H1 (cell line): Measurements from ENCODE around the gene RHOXF2. TPM values are rescaled to one million over a fixed set of nuclear protein-coding genes. Genes with fewer than 3 reads are reported as not detected.

ENCODE experiments used
- CTCF ChIA-PET: fragments of 300-600 bp; sonication (Branson Sonifier 250); formaldehyde crosslinking; loops from one replicate; lab custom pipeline; 2021; ENCODE audit not compliant: partially characterized antibody; lab: Charles Lee
- POLR2A ChIA-PET: fragments of 300-600 bp; sonication (Branson Sonifier 250); formaldehyde crosslinking; loops from one replicate; lab custom pipeline; 2021; ENCODE audit warnings: inconsistent platforms; ENCODE audit not compliant: partially characterized antibody; lab: Charles Lee
- DNase-seq, 2 experiments: peaks; one replicate each; pipeline versions ENCODE4 v3.0.0 to v3.0.0-alpha.2; 2010 to 2022; ENCODE audit warnings: low spot score in 2 of 2, low read depth in 1 of 2, mixed read lengths in 1 of 2
- FAIRE-seq: peaks from 2 replicates; lab custom pipeline; 2011; peaks lifted over from hg19 to GRCh38; lab: Jason Lieb, UNC
- H2AFZ ChIP-seq: 2 replicates; pipeline ENCODE4 v1.8.1; 2012; ENCODE audit warnings: low read length, inconsistent platforms
- H2AK5ac ChIP-seq: 2 replicates; pipeline ENCODE4 v1.6.1; 2013; ENCODE audit warnings: low read depth, low read length
- H2BK120ac ChIP-seq: replicated peaks from 2 replicates; pipeline ENCODE3; 2013; ENCODE audit warnings: low read depth, low read length, inconsistent platforms
- H2BK12ac ChIP-seq: 2 replicates; pipeline ENCODE4 v1.6.1; 2013; ENCODE audit warnings: low read depth, low read length
- H2BK15ac ChIP-seq: 2 replicates; pipeline ENCODE4 v1.6.1; 2013; ENCODE audit warnings: low read length
- H2BK20ac ChIP-seq: 2 replicates; pipeline ENCODE4 v1.6.1; 2013; ENCODE audit warnings: low read length
- H2BK5ac ChIP-seq: 2 replicates; pipeline ENCODE4 v1.6.1; 2013; ENCODE audit warnings: low read depth, low read length
- H3K14ac ChIP-seq: 2 replicates; pipeline ENCODE4 v1.6.1; 2013; ENCODE audit warnings: inconsistent platforms; ENCODE audit not compliant: insufficient read length
- H3K18ac ChIP-seq: 2 replicates; pipeline ENCODE4 v1.6.1; 2013; ENCODE audit warnings: low read length; ENCODE audit errors: extremely low read depth
- H3K23ac ChIP-seq: 2 replicates; pipeline ENCODE4 v1.6.1; 2013; ENCODE audit warnings: inconsistent platforms; ENCODE audit not compliant: insufficient read length
- H3K23me2 ChIP-seq: 2 replicates; pipeline ENCODE4 v1.6.1; 2013; ENCODE audit warnings: low read depth, low read length
- H3K27ac ChIP-seq: 2 replicates; pipeline ENCODE4 v1.6.1; 2011; ENCODE audit warnings: low read depth, low read length, inconsistent platforms
- H3K27me3 ChIP-seq, 4 experiments: replicated peaks in 1 of 4; 1 replicate in 1 of 4; 2 replicates in 3 of 4; pipeline versions ENCODE4 v1.6.1 to v1.8.1; 2011 to 2013; ENCODE audit warnings: low read length in 3 of 4, mild to moderate bottlenecking in 3 of 4, inconsistent platforms in 2 of 4, mixed read lengths in 2 of 4, moderate library complexity in 1 of 4; ENCODE audit not compliant: control insufficient read depth in 3 of 4, insufficient read depth in 3 of 4; ENCODE audit errors: extremely low read depth in 1 of 4
- H3K36me3 ChIP-seq, 4 experiments: 2 replicates each; pipeline versions ENCODE4 v1.6.1 to v1.8.1; 2011 to 2013; ENCODE audit warnings: mild to moderate bottlenecking in 4 of 4, low read length in 3 of 4, moderate library complexity in 2 of 4, control low read depth in 1 of 4, inconsistent platforms in 1 of 4; ENCODE audit not compliant: insufficient read depth in 4 of 4, control insufficient read depth in 2 of 4
- H3K4ac ChIP-seq: replicated peaks from 2 replicates; pipeline ENCODE3; 2013; ENCODE audit warnings: low read length, low read depth, mixed read lengths, inconsistent platforms; ENCODE audit not compliant: insufficient read length
- H3K4me1 ChIP-seq, 4 experiments: replicated peaks in 1 of 4; 1 replicate in 1 of 4; 2 replicates in 3 of 4; pipeline versions ENCODE4 v1.6.1 to v1.8.1; 2011 to 2013; ENCODE audit warnings: low read length in 3 of 4, inconsistent platforms in 2 of 4, mixed read lengths in 1 of 4; ENCODE audit not compliant: insufficient read depth in 4 of 4, control insufficient read depth in 3 of 4
- H3K4me2 ChIP-seq, 2 experiments: 2 replicates each; pipeline versions ENCODE4 v1.6.1 to v1.8.1; 2011 to 2013; ENCODE audit warnings: low read depth in 2 of 2, low read length in 2 of 2, control low read depth in 1 of 2, inconsistent platforms in 1 of 2, mild to moderate bottlenecking in 1 of 2; ENCODE audit not compliant: insufficient read depth in 1 of 2
- H3K4me3 ChIP-seq, 4 experiments: fragments of 200-600, 300-600 bp in 1 of 4; sonication (generic), shearing (Covaris generic), sonication (Bioruptor Twin) in 1 of 4; 2 replicates each; pipeline versions ENCODE4 v1.5.1 to v1.8.1; 2011 to 2016; ENCODE audit warnings: low read length in 4 of 4, low read depth in 3 of 4, control low read depth in 2 of 4, inconsistent platforms in 2 of 4, mild to moderate bottlenecking in 2 of 4, mixed read lengths in 1 of 4, moderate library complexity in 1 of 4; ENCODE audit not compliant: insufficient read depth in 2 of 4; ENCODE audit errors: extremely low read depth in 1 of 4
- H3K56ac ChIP-seq: replicated peaks from 2 replicates; pipeline ENCODE3; 2013; ENCODE audit warnings: low read depth, mild to moderate bottlenecking, mixed read lengths, low read length, inconsistent platforms; ENCODE audit not compliant: insufficient read length
- H3K79me1 ChIP-seq: 2 replicates; pipeline ENCODE4 v1.6.1; 2013; ENCODE audit warnings: low read depth, low read length, control low read depth
- H3K79me2 ChIP-seq, 2 experiments: 2 replicates each; pipeline versions ENCODE4 v1.6.1 to v1.8.1; 2012 to 2013; ENCODE audit warnings: low read length in 2 of 2, mild to moderate bottlenecking in 2 of 2, inconsistent platforms in 1 of 2; ENCODE audit not compliant: insufficient read depth in 2 of 2, control insufficient read depth in 1 of 2
- H3K9ac ChIP-seq, 4 experiments: replicated peaks in 1 of 4; 1 replicate in 1 of 4; 2 replicates in 3 of 4; pipeline versions ENCODE4 v1.6.1 to v1.8.1; 2011 to 2013; ENCODE audit warnings: low read depth in 3 of 4, low read length in 3 of 4, control low read depth in 2 of 4, mild to moderate bottlenecking in 2 of 4, moderate library complexity in 2 of 4, inconsistent platforms in 1 of 4; ENCODE audit errors: extremely low read depth in 1 of 4
- H3K9me3 ChIP-seq, 2 experiments: 2 replicates each; pipeline versions ENCODE4 v1.6.1 to v1.8.1; 2012 to 2013; ENCODE audit warnings: mild to moderate bottlenecking in 2 of 2, moderate library complexity in 2 of 2, control low read depth in 1 of 2, inconsistent platforms in 1 of 2, low read depth in 1 of 2, low read length in 1 of 2, mixed read lengths in 1 of 2; ENCODE audit not compliant: insufficient read depth in 2 of 2
- H4K20me1 ChIP-seq, 2 experiments: replicated peaks in 1 of 2; 2 replicates each; pipeline versions ENCODE3 to v1.8.1; 2011 to 2013; ENCODE audit warnings: inconsistent platforms in 2 of 2, low read length in 2 of 2, mild to moderate bottlenecking in 1 of 2; ENCODE audit not compliant: insufficient read depth in 2 of 2, control insufficient read depth in 1 of 2
- H4K5ac ChIP-seq: 2 replicates; pipeline ENCODE4 v1.6.1; 2013; ENCODE audit warnings: low read length, low read depth, mixed read lengths, inconsistent platforms; ENCODE audit not compliant: insufficient read length
- H4K8ac ChIP-seq: 2 replicates; pipeline ENCODE4 v1.8.0; 2013; ENCODE audit warnings: mild to moderate bottlenecking, moderate library complexity, low read length, inconsistent platforms; ENCODE audit not compliant: insufficient read depth; ENCODE audit errors: extremely low read depth
- H4K91ac ChIP-seq: replicated peaks from 2 replicates; pipeline ENCODE3; 2013; ENCODE audit warnings: low read length, mixed read lengths, inconsistent platforms; ENCODE audit not compliant: insufficient read length
- CBX8 ChIP-seq: fragments of 300-800, 300-1000 bp; sonication (generic); IDR thresholded peaks from 2 replicates; pipeline ENCODE4 v1.7.1; 2016; ENCODE audit warnings: low read depth, low read length, borderline replicate concordance
- CHD2 ChIP-seq: IDR thresholded peaks from 2 replicates; pipeline ENCODE4 v1.6.1; 2012; ENCODE audit warnings: low read length, improper control_type of control experiment
- EGR1 ChIP-seq: IDR thresholded peaks from 2 replicates; pipeline ENCODE4 v1.6.1; 2011; ENCODE audit warnings: low read depth, low read length, borderline replicate concordance
- HDAC6 ChIP-seq: IDR thresholded peaks from one replicate; pipeline ENCODE4 v1.7.1; 2012; ENCODE audit warnings: low read depth, mild to moderate bottlenecking, inconsistent platforms, low read length, moderate library complexity
- JUN ChIP-seq: IDR thresholded peaks from 2 replicates; pipeline ENCODE4 v1.6.1; 2011; ENCODE audit warnings: low read depth, mild to moderate bottlenecking, improper control_type of control experiment, low read length
- KDM1A ChIP-seq: fragments of 200-600, 300-600 bp; sonication (generic); IDR thresholded peaks from 2 replicates; pipeline ENCODE4 v1.7.1; 2016; ENCODE audit warnings: mild to moderate bottlenecking, low read length, borderline replicate concordance
- KDM5A ChIP-seq: fragments of 200-600 bp; IDR thresholded peaks from 2 replicates; pipeline ENCODE4 v1.7.1; 2012; ENCODE audit warnings: mild to moderate bottlenecking, low read length, inconsistent platforms, mixed read lengths
- MAX ChIP-seq: IDR thresholded peaks from 2 replicates; pipeline ENCODE4 v1.6.1; 2012; ENCODE audit warnings: inconsistent platforms
- POLR2A ChIP-seq, 2 experiments: IDR thresholded peaks; 1 replicate in 1 of 2; 2 replicates in 1 of 2; pipeline ENCODE4 v1.6.1; 2011; ENCODE audit warnings: low read depth in 2 of 2, low read length in 2 of 2, mild to moderate bottlenecking in 2 of 2; ENCODE audit errors: control extremely low read depth in 1 of 2
- POLR2AphosphoS5 ChIP-seq: IDR thresholded peaks from 2 replicates; pipeline ENCODE4 v1.6.1; 2011; ENCODE audit warnings: low read depth, low read length
- RAD21 ChIP-seq, 2 experiments: IDR thresholded peaks in 1 of 2; conservative IDR thresholded peaks in 1 of 2; 2 replicates each; pipeline ENCODE4 v1.6.1; 2011; ENCODE audit warnings: low read depth in 2 of 2, low read length in 2 of 2, improper control_type of control experiment in 1 of 2, inconsistent platforms in 1 of 2, mild to moderate bottlenecking in 1 of 2, moderate library complexity in 1 of 2
- SP2 ChIP-seq: IDR thresholded peaks from 2 replicates; pipeline ENCODE4 v1.6.1; 2012; ENCODE audit warnings: mild to moderate bottlenecking, low read length, inconsistent platforms
- SRF ChIP-seq: IDR thresholded peaks from 2 replicates; pipeline ENCODE4 v1.6.1; 2011; ENCODE audit warnings: mild to moderate bottlenecking, low read depth, low read length, moderate library complexity
- TAF1 ChIP-seq: IDR thresholded peaks from 2 replicates; pipeline ENCODE4 v1.6.1; 2011; ENCODE audit warnings: mild to moderate bottlenecking, low read depth, low read length
- USF2 ChIP-seq: IDR thresholded peaks from 2 replicates; pipeline ENCODE4 v1.6.1; 2011; ENCODE audit warnings: low read length, improper control_type of control experiment
- WGBS, 2 experiments: shearing (Covaris generic) in 1 of 2; methylation state at CpG; one replicate each; pipeline versions ENCODE4 v1.1.6 to v1.1.7; 2013 to 2015; ENCODE audit warnings: low lambda C conversion rate in 2 of 2, mixed read lengths in 2 of 2, inconsistent platforms in 1 of 2, low coverage in 1 of 2, missing lambda C conversion rate in 1 of 2; ENCODE audit not compliant: insufficient replicate concordance in 2 of 2, insufficient coverage in 1 of 2, insufficient read length in 1 of 2; ENCODE audit errors: extremely low coverage in 1 of 2, missing lambda C conversion rate in 1 of 2; 5-methylcytosine and 5-hydroxymethylcytosine counted together
- polyA plus RNA-seq, 7 experiments: library from polyadenylated mRNA; depleted of rRNA in 3 of 7; stranded (reverse) in 5 of 7; unstranded in 2 of 7; fragments of >200 nt in 5 of 7; fragments of 200-250 nt in 2 of 7; gene quantifications; 1 replicate in 5 of 7; 2 replicates in 1 of 7; 4 replicates in 1 of 7; pipeline versions ENCODE4 v1.2.1 to v1.2.3, GENCODE V29; 2011 to 2013; ENCODE audit warnings: missing spikeins in 2 of 7, mixed read lengths in 2 of 7
- total RNA-seq: library from RNA; stranded (reverse); fragmentation: NEBNext Ultra II Directional; extraction: Animal tissue kit (Norgen Biotek cat#: 25700); gene quantifications from 2 replicates; pipeline ENCODE4 v1.2.1, GENCODE V29; 2021

The RHOXF2 gene
- total and polyA plus RNA-seq, 2 of the 8 experiments (the other 6 are each of a cell fraction or from before 2014, with no cell fraction given) = not detected

GRCh38 chrX:120136840-120137239 lies 21.6 kb upstream of the RHOXF2 start:
- Histone ChIP-seq H4K8ac (no peak overlapping the region), H4K20me1 (no peaks in the 10 kb centered on the region), H3K36me3 (no peaks in the 10 kb centered on the region), H2AFZ (no peak overlapping the region), H2BK12ac (no peak overlapping the region), H3K56ac (no peak overlapping the region), H3K18ac (no peak overlapping the region), H2BK120ac (no peak overlapping the region), H3K23me2 (no peaks in the 10 kb centered on the region), H3K4me3 (no peak overlapping the region), H3K27ac (no peak overlapping the region), H3K27me3 (no peaks in the 10 kb centered on the region), H3K4me2 (no peak overlapping the region), H3K4ac (no peak overlapping the region), H3K4me1 (peaks cover 0 to 6% (median 3%) of the 10 kb centered on the region in 4 experiments; a peak in 3 of 7 replicates), H3K9me3 (no peaks in the 10 kb centered on the region)
- WGBS, 2 experiments = 71% methylated on average over 3 of the region's 3 CpGs; no CpG with 5 or more reads in 1 of the 2 experiments
- FAIRE-seq (no peak), DNase-seq (no peak)
- TF ChIP-seq KDM1A (no peak), CBX8 (no peak), CHD2 (no peak), HDAC6 (no peak), TAF1 (no peak), USF2 (no peak), MAX (no peak), SRF (no peak), SP2 (no peak), POLR2AphosphoS5 (no peak), JUN (no peak), EGR1 (no peak), POLR2A (IDR thresholded peaks at IDR 0.05; ENCODE audit: control extremely low read depth in 1 of 2, low read depth in 2 of 2, low read length in 2 of 2) (no peak), KDM5A (no peak), RAD21 (IDR thresholded peaks at IDR 0.05 in 1 of 2, conservative IDR thresholded peaks at IDR 0.05 in 1 of 2; ENCODE audit: low read depth in 2 of 2, low read length in 2 of 2) (no peak)
- TF ChIP-seq, all 59 proteins: peak for 0
- Histone ChIP-seq H3K23ac (no peak overlapping the region), H3K79me2 (no peaks in the 10 kb centered on the region), H2BK20ac (no peak overlapping the region), H4K91ac (no peak overlapping the region), H2BK5ac (no peak overlapping the region), H2BK15ac (no peak overlapping the region), H2AK5ac (no peak overlapping the region), H3K9ac (no peak overlapping the region), H3K79me1 (no peaks in the 10 kb centered on the region), H3K14ac (no peak overlapping the region), H4K5ac (no peak overlapping the region)
- CTCF ChIA-PET = interaction anchor here (1.5 kb wide), 1 partner anchor 77 kb away, joined by 4 read pairs; no protein-coding TSS in a partner anchor
- POLR2A ChIA-PET = no interaction called here
